ENCODE measurements around the gene AKAP9.

DNA sequence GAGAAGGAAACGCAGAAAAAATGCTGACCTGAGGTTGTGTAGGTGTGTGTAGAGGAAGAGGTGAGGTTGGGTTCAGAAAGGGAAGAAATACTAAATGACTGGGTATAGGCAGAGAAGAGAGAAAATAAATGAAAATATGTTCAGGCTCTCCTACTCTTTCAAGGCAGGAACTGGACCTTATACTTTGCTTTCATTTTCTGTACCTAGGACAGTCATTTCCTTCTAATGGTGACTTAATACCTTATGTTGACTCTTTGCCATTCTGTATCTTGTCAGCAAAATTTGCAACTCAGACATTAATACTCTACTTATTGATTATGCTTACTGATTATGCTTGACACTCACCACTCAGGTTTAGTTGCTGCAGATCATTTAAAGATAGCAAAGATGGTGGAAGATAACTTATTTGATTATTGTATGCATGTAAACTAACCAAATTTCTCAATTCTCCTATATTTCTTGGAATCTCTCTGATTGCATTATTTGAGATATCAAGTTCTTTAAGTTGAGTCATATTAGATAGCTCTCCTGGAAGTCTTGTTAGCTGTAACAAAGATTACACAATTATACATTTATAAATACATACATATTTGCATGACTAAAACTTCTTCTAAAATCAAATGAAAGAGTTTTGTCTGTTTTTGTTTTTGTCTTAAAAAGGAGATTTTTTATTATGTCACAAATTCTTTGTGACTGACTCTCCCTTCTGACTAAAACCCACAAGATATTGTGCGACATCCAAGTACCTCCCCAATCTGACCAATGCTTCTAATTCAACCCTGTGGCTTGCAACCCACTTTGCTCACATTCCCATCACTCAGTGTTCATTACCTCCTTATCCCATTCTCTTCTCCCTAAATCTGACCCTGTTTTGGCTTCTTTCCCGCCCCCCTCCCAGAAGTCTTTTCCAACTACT is 218.3 kb downstream of the AKAP9 start:
- TF ChIP-seq CTCF (IDR thresholded peaks at IDR 0.05) (no peak), POLR2A (IDR thresholded peaks at IDR 0.05) (no peak)

Measured in body of pancreas (tissue), 4 donors.